Measurements from ENCODE around the gene GNAS. TPM values are rescaled to one million over a fixed set of nuclear protein-coding genes. Genes with fewer than 3 reads are reported as not detected.
"Not testable (repeated sequence)": the region's sequence is repeated elsewhere in the genome, so short reads cannot be mapped to it uniquely, and the experiment has no call there.

GNAS gene
- total RNA-seq, 1 experiment from 2014 or later, result 629 TPM

GRCh38 chr20:58941471-58941870, 89.0 kb downstream of the GNAS start:
- Mint-ChIP-seq H3K27ac (ENCODE audit: low read depth, unreplicated experiment) (no peak overlapping the region), H3K9me3 (ENCODE audit: unreplicated experiment) (no peaks in the 10 kb centered on the region), H3K27me3 (ENCODE audit: insufficient read depth, unreplicated experiment) (peaks cover 53% of the 10 kb centered on the region), H3K4me3 (ENCODE audit: unreplicated experiment) (no peak overlapping the region), H3K36me3 (ENCODE audit: insufficient read depth, unreplicated experiment) (no peaks in the 10 kb centered on the region), H3K4me1 (ENCODE audit: insufficient read depth, unreplicated experiment) (no peaks in the 10 kb centered on the region)
- no TSS peak for BruUV-seq (replicated peaks)
- no peak for TF ChIP-seq CTCF (IDR thresholded peaks at IDR 0.05; ENCODE audit: unreplicated experiment)
- POLR2A ChIA-PET, result interaction anchor here (0.7 to 1.3 kb wide), 2 partner anchors 52 to 646 kb away, joined by 3 read pairs; no protein-coding TSS in a partner anchor
- CTCF ChIA-PET, result no interaction called here
- no peak for DNase-seq (ENCODE audit: unreplicated experiment)
- intact Hi-C loops (cut with micrococcal nuclease), result no loop called here

DNA sequence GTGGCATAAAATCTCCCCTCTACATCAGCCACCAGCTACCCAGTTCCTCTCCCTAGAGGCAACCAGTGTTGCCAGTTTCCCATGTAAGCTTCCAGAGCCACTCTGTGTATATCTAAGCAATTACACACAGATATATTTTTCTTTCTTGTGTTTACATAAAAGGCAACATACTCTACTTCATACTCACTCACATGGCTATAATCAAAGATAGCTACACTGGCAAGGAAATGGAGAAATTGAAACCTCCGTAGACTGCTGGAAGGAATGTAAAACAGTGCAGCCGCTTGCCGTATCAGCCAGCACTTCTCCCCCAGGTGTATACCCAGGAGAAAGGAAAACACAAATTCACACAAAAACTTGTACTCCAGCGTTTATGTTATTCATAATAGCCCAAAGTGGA, 90.0 kb downstream of the GNAS start:
- H3K36me3 Mint-ChIP-seq (ENCODE audit: insufficient read depth, unreplicated experiment), result no peaks in the 10 kb centered on the region
- intact Hi-C loops (cut with micrococcal nuclease), result no loop called here
- no peak overlapping the region for H3K27ac Mint-ChIP-seq (ENCODE audit: low read depth, unreplicated experiment)
- no TSS peak for BruUV-seq (replicated peaks)
- no peak for TF ChIP-seq CTCF (IDR thresholded peaks at IDR 0.05; ENCODE audit: unreplicated experiment)
- ChIA-PET POLR2A (interaction anchor here (0.7 to 0.8 kb wide), 2 partner anchors 12 to 120 kb away, joined by 3 read pairs; no protein-coding TSS in a partner anchor), CTCF (no interaction called here)
- no peaks in the 10 kb centered on the region for H3K4me1 Mint-ChIP-seq (ENCODE audit: insufficient read depth, unreplicated experiment)
- no peaks in the 10 kb centered on the region for H3K9me3 Mint-ChIP-seq (ENCODE audit: unreplicated experiment)
- no peak overlapping the region for H3K4me3 Mint-ChIP-seq (ENCODE audit: unreplicated experiment)
- DNase-seq (ENCODE audit: unreplicated experiment), result no peak
- peaks cover 53% of the 10 kb centered on the region for H3K27me3 Mint-ChIP-seq (ENCODE audit: insufficient read depth, unreplicated experiment)

- Mint-ChIP-seq H3K36me3 (ENCODE audit: insufficient read depth, unreplicated experiment) (no peaks in the 10 kb centered on the region), H3K27ac (ENCODE audit: low read depth, unreplicated experiment) (no peak overlapping the region), H3K4me3 (ENCODE audit: unreplicated experiment) (no peak overlapping the region), H3K27me3 (ENCODE audit: insufficient read depth, unreplicated experiment) (peaks cover 41% of the 10 kb centered on the region), H3K9me3 (ENCODE audit: unreplicated experiment) (no peaks in the 10 kb centered on the region), H3K4me1 (ENCODE audit: insufficient read depth, unreplicated experiment) (no peaks in the 10 kb centered on the region)
- POLR2A ChIA-PET, result no interaction called here
- TF ChIP-seq CTCF (IDR thresholded peaks at IDR 0.05; ENCODE audit: unreplicated experiment), result no peak
- CTCF ChIA-PET, result interaction anchor here (0.6 kb wide), 1 partner anchor 110 kb away, joined by 3 read pairs; no protein-coding TSS in a partner anchor
- BruUV-seq (replicated peaks), result no TSS peak
- no peak for DNase-seq (ENCODE audit: unreplicated experiment)
- intact Hi-C loops (cut with micrococcal nuclease), result no loop called here
These were observed 92.1 kb downstream of the GNAS start for GRCh38 chr20:58944610-58945009.

GRCh38 chr20:58945965-58946631, 93.6 kb downstream of the GNAS start:
- Mint-ChIP-seq H3K9me3 (ENCODE audit: unreplicated experiment) (no peaks in the 10 kb centered on the region), H3K36me3 (ENCODE audit: insufficient read depth, unreplicated experiment) (no peaks in the 10 kb centered on the region), H3K4me1 (ENCODE audit: insufficient read depth, unreplicated experiment) (no peaks in the 10 kb centered on the region), H3K27me3 (ENCODE audit: insufficient read depth, unreplicated experiment) (peaks cover 29% of the 10 kb centered on the region), H3K4me3 (ENCODE audit: unreplicated experiment) (no peak overlapping the region), H3K27ac (ENCODE audit: low read depth, unreplicated experiment) (no peak overlapping the region)
- no peak for DNase-seq (ENCODE audit: unreplicated experiment)
- intact Hi-C loops (cut with micrococcal nuclease), result no loop called here
- TF ChIP-seq CTCF (IDR thresholded peaks at IDR 0.05; ENCODE audit: unreplicated experiment), result no peak
- BruUV-seq (replicated peaks), result no TSS peak
- CTCF ChIA-PET, result interaction anchor here (0.9 kb wide), 1 partner anchor 9 kb away, joined by 3 read pairs; no protein-coding TSS in a partner anchor
- POLR2A ChIA-PET, result interaction anchor here (0.6 kb wide), 1 partner anchor 10 kb away, joined by 3 read pairs; no protein-coding TSS in a partner anchor

DNA sequence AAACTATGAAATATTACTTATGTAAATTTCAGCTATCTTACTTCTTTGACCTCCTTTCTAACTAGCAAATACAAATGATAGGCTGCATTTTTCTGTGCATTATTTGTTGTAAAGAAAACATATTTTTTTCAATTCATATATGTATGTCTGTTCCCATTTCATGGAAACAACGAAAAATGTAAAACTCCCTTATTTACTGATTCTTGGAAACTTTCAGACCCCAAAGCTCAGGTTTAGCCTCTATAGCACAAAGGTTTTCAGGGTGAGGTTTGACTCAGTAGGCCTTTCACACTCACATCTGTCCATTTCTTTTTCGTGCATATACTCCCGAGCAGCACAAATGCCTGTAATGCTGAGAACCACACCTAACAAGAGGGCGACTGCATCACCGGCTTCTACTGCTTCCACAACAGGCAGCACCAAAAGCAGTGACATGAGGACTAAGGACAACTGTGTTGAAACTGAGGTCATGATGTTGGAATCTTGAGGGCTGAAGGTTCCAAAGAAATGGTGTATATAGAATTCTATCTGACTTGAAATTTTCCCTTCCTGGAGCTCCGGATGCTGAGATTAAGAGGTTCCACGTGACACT, 95.4 kb downstream of the GNAS start:
- DNase-seq (ENCODE audit: unreplicated experiment); POLR2A ChIA-PET; H3K4me1 Mint-ChIP-seq (ENCODE audit: insufficient read depth, unreplicated experiment); BruUV-seq (replicated peaks); CTCF ChIA-PET; H3K36me3 Mint-ChIP-seq (ENCODE audit: insufficient read depth, unreplicated experiment); H3K4me3 Mint-ChIP-seq (ENCODE audit: unreplicated experiment); intact Hi-C loops (cut with micrococcal nuclease); H3K27ac Mint-ChIP-seq (ENCODE audit: low read depth, unreplicated experiment); H3K9me3 Mint-ChIP-seq (ENCODE audit: unreplicated experiment): not testable (repeated sequence)
- H3K27me3 Mint-ChIP-seq (ENCODE audit: insufficient read depth, unreplicated experiment), result peaks cover 32% of the 10 kb centered on the region
